ENCODE measurements around the gene TFPT. TPM values are rescaled to one million over a fixed set of nuclear protein-coding genes. Genes with fewer than 3 reads are reported as not detected.
A peak's percentile ranks its signal among the peaks of the same experiment; 100 is the strongest.

The TFPT gene
- polyA plus RNA-seq, 1 experiment, result 18.8 TPM

- Histone ChIP-seq H3K27me3 (ENCODE audit: control insufficient read depth, insufficient read depth, low read length) (no peaks in the 10 kb centered on the region), H3K36me3 (ENCODE audit: control insufficient read depth, insufficient read depth, low read length) (no peaks in the 10 kb centered on the region; the same call in 1 of the 2 replicates), H3K4me3 (ENCODE audit: low read depth, low read length) (peak overlapping the region; percentile 47)
- CTCF ChIA-PET, result no interaction called here
- no peak for TF ChIP-seq CTCF (IDR thresholded peaks at IDR 0.05; ENCODE audit: insufficient read depth, low read depth, low read length)
- DNase-seq (ENCODE audit: low read depth), result no peak
- POLR2A ChIA-PET, result no interaction called here
Observed at GRCh38 chr19:54162241-54162805, 46.9 kb upstream of the TFPT start.

GRCh38 chr19:54160854-54161253 is 45.4 kb upstream of the TFPT start:
- no peak for TF ChIP-seq CTCF (IDR thresholded peaks at IDR 0.05; ENCODE audit: insufficient read depth, low read depth, low read length)
- Histone ChIP-seq H3K27me3 (ENCODE audit: control insufficient read depth, insufficient read depth, low read length) (no peaks in the 10 kb centered on the region), H3K36me3 (ENCODE audit: control insufficient read depth, insufficient read depth, low read length) (peaks cover 9% of the 10 kb centered on the region), H3K4me3 (ENCODE audit: low read depth, low read length) (peak overlapping the region; percentile 62)
- ChIA-PET CTCF (no interaction called here), POLR2A (no interaction called here)
- no peak for DNase-seq (ENCODE audit: low read depth)

GRCh38 chr19:54160182-54160811 is 44.8 kb upstream of the TFPT start:
- ChIA-PET CTCF (interaction anchor here (1.6 kb wide), 2 partner anchors 8 to 13 kb away, joined by 7 read pairs; partner anchors contain the start of gene TMC4), POLR2A (interaction anchor here (1.8 kb wide), 1 partner anchor 23 kb away, joined by 7 read pairs; the partner anchor contains the start of gene CNOT3)
- no peak for TF ChIP-seq CTCF (IDR thresholded peaks at IDR 0.05; ENCODE audit: insufficient read depth, low read depth, low read length)
- peak overlapping the region; percentile 62 for H3K4me3 ChIP-seq (ENCODE audit: low read depth, low read length)
- no peaks in the 10 kb centered on the region for H3K27me3 ChIP-seq (ENCODE audit: control insufficient read depth, insufficient read depth, low read length)
- H3K36me3 ChIP-seq (ENCODE audit: control insufficient read depth, insufficient read depth, low read length), result peaks cover 13% of the 10 kb centered on the region
- no peak for DNase-seq (ENCODE audit: low read depth)

GRCh38 chr19:54159352-54160181 is 44.1 kb upstream of the TFPT start, which contains the start of gene LENG1:
Gene LENG1 (minus strand): TSS chr19:54159721. CDS start chr19:54159695, 26 bp downstream.
- ChIA-PET CTCF (interaction anchor here (0.7 to 1.6 kb wide), 4 partner anchors 9 to 72 kb away, joined by 3 to 7 read pairs (median 5); partner anchors contain the start of gene TMC4), POLR2A (interaction anchor here (1.3 to 1.8 kb wide), 2 partner anchors 23 to 30 kb away, joined by 3 to 7 read pairs; partner anchors contain the start of genes CNOT3 and MBOAT7)
- Histone ChIP-seq H3K27me3 (ENCODE audit: control insufficient read depth, insufficient read depth, low read length) (no peaks in the 10 kb centered on the region), H3K4me3 (ENCODE audit: low read depth, low read length) (peak within 1 kb of the TSS; percentile 62), H3K36me3 (ENCODE audit: control insufficient read depth, insufficient read depth, low read length) (peaks cover 17% of the 10 kb centered on the region)
- DNase-seq (ENCODE audit: low read depth), result peak; percentile 100
- TF ChIP-seq CTCF (IDR thresholded peaks at IDR 0.05; ENCODE audit: insufficient read depth, low read depth, low read length), result no peak
